ENCODE results near the gene SLC26A5.

- TF ChIP-seq MAX (IDR thresholded peaks at IDR 0.05; ENCODE audit: low read depth, low read length) (no peak), CTCF (IDR thresholded peaks at IDR 0.05; ENCODE audit: low read depth, low read length) (no peak), POLR2A (IDR thresholded peaks at IDR 0.05; ENCODE audit: extremely low read depth, insufficient read length) (no peak), MYC (IDR thresholded peaks at IDR 0.05; ENCODE audit: low read depth, low read length) (no peak)
Measured at GRCh38 chr7:103349805-103350204, 96.2 kb downstream of the SLC26A5 start.
